Measurements from ENCODE around the gene MYH15. TPM values are rescaled to one million over a fixed set of nuclear protein-coding genes. Genes with fewer than 3 reads are reported as not detected.

Gene MYH15
- total and polyA plus RNA-seq, 2 of the 8 experiments (the other 6 are each of a cell fraction or from before 2014, with no cell fraction given): under 0.01 TPM; not detected in 1

- TF ChIP-seq JUN (IDR thresholded peaks at IDR 0.05; ENCODE audit: low read depth, low read length) (no peak), BCL11A (IDR thresholded peaks at IDR 0.05; ENCODE audit: low read depth in 2 of 2, low read length in 2 of 2) (no peak), HDAC2 (IDR thresholded peaks at IDR 0.05; ENCODE audit: borderline replicate concordance in 1 of 2, low read depth in 2 of 2, low read length in 2 of 2) (no peak), GTF2F1 (IDR thresholded peaks at IDR 0.05; ENCODE audit: borderline replicate concordance, low read depth, low read length) (no peak), SP1 (IDR thresholded peaks at IDR 0.05; ENCODE audit: low read depth, low read length) (no peak)
These were observed 151.4 kb downstream of the MYH15 start (continued) for GRCh38 chr3:108359011-108359410.
